ENCODE measurements around the gene NPAS2.

Gene NPAS2

GRCh38 chr2:101030866-101031554 is 211.1 kb downstream of the NPAS2 start:
- TF ChIP-seq EZH2phosphoT487 (IDR thresholded peaks at IDR 0.05; ENCODE audit: low read length) = no peak
- TF ChIP-seq CTCF (IDR thresholded peaks at IDR 0.05; ENCODE audit: low read length) = no peak
- TF ChIP-seq EZH2 (optimal IDR thresholded peaks at IDR 0.05; ENCODE audit: low read depth, low read length) = no peak
- no peak overlapping the region for H3K9ac ChIP-seq (ENCODE audit: low read length)
- no peaks in the 10 kb centered on the region for H3K27me3 ChIP-seq (replicated peaks; ENCODE audit: insufficient read depth, low read length)
- H3K79me2 ChIP-seq (ENCODE audit: low read length) = no peaks in the 10 kb centered on the region
- no peak overlapping the region for H3K27ac ChIP-seq (ENCODE audit: low read length)
- no peak for DNase-seq
- H3K4me3 ChIP-seq (ENCODE audit: low read length) = no peak overlapping the region
- no peaks in the 10 kb centered on the region for H3K9me3 ChIP-seq (replicated peaks; ENCODE audit: insufficient read depth, low read length)
- H3F3A ChIP-seq (ENCODE audit: insufficient read depth, low read length) = no peaks in the 10 kb centered on the region
- no peaks in the 10 kb centered on the region for H3K36me3 ChIP-seq (replicated peaks; ENCODE audit: insufficient read depth, low read length)
- H3K9me2 ChIP-seq (replicated peaks; ENCODE audit: insufficient read depth, low read length) = no peaks in the 10 kb centered on the region
- no peaks in the 10 kb centered on the region for H3K4me1 ChIP-seq (ENCODE audit: low read length)
- no peak overlapping the region for H3K4me2 ChIP-seq (ENCODE audit: low read depth, low read length)
- no peak overlapping the region for H2AFZ ChIP-seq (ENCODE audit: low read length)
- H4K20me1 ChIP-seq (ENCODE audit: insufficient read depth, low read length) = no peaks in the 10 kb centered on the region

GRCh38 chr2:101032084-101032776 is 212.3 kb downstream of the NPAS2 start:
- H3K4me3 ChIP-seq (ENCODE audit: low read length) = no peak overlapping the region
- H3K27ac ChIP-seq (ENCODE audit: low read length) = no peak overlapping the region
- no peaks in the 10 kb centered on the region for H4K20me1 ChIP-seq (ENCODE audit: insufficient read depth, low read length)
- H3K27me3 ChIP-seq (replicated peaks; ENCODE audit: insufficient read depth, low read length) = no peaks in the 10 kb centered on the region
- H3K4me2 ChIP-seq (ENCODE audit: low read depth, low read length) = no peak overlapping the region
- H3F3A ChIP-seq (ENCODE audit: insufficient read depth, low read length) = no peaks in the 10 kb centered on the region
- H3K9ac ChIP-seq (ENCODE audit: low read length) = no peak overlapping the region
- H3K9me2 ChIP-seq (replicated peaks; ENCODE audit: insufficient read depth, low read length) = no peaks in the 10 kb centered on the region
- no peaks in the 10 kb centered on the region for H3K79me2 ChIP-seq (ENCODE audit: low read length)
- no peak for DNase-seq
- no peaks in the 10 kb centered on the region for H3K36me3 ChIP-seq (replicated peaks; ENCODE audit: insufficient read depth, low read length)
- no peaks in the 10 kb centered on the region for H3K9me3 ChIP-seq (replicated peaks; ENCODE audit: insufficient read depth, low read length)
- H3K4me1 ChIP-seq (ENCODE audit: low read length) = no peaks in the 10 kb centered on the region
- no peak overlapping the region for H2AFZ ChIP-seq (ENCODE audit: low read length)
- TF ChIP-seq CTCF (IDR thresholded peaks at IDR 0.05; ENCODE audit: low read length) = no peak
- no peak for TF ChIP-seq EZH2 (optimal IDR thresholded peaks at IDR 0.05; ENCODE audit: low read depth, low read length)
- TF ChIP-seq EZH2phosphoT487 (IDR thresholded peaks at IDR 0.05; ENCODE audit: low read length) = no peak

- Histone ChIP-seq H3K9me2 (replicated peaks; ENCODE audit: insufficient read depth, low read length) (no peaks in the 10 kb centered on the region), H3K4me3 (ENCODE audit: low read length) (no peak overlapping the region), H3K27ac (ENCODE audit: low read length) (no peak overlapping the region), H3K9me3 (replicated peaks; ENCODE audit: insufficient read depth, low read length) (no peaks in the 10 kb centered on the region), H3K9ac (ENCODE audit: low read length) (no peak overlapping the region), H4K20me1 (ENCODE audit: insufficient read depth, low read length) (no peaks in the 10 kb centered on the region), H3K27me3 (replicated peaks; ENCODE audit: insufficient read depth, low read length) (no peaks in the 10 kb centered on the region), H3K79me2 (ENCODE audit: low read length) (no peaks in the 10 kb centered on the region), H2AFZ (ENCODE audit: low read length) (no peak overlapping the region), H3K36me3 (replicated peaks; ENCODE audit: insufficient read depth, low read length) (no peaks in the 10 kb centered on the region), H3F3A (ENCODE audit: insufficient read depth, low read length) (no peaks in the 10 kb centered on the region), H3K4me1 (ENCODE audit: low read length) (no peaks in the 10 kb centered on the region), H3K4me2 (ENCODE audit: low read depth, low read length) (no peak overlapping the region)
- DNase-seq = peak; percentile 44
- TF ChIP-seq EZH2 (optimal IDR thresholded peaks at IDR 0.05; ENCODE audit: low read depth, low read length) (no peak), CTCF (IDR thresholded peaks at IDR 0.05; ENCODE audit: low read length) (peak; percentile 63), EZH2phosphoT487 (IDR thresholded peaks at IDR 0.05; ENCODE audit: low read length) (no peak)
Observed at GRCh38 chr2:101036562-101036961, 216.6 kb downstream of the NPAS2 start.

Data from MM.1S (cell line).